ENCODE results near the gene DHDH. TPM values are rescaled to one million over a fixed set of nuclear protein-coding genes. Genes with fewer than 3 reads are reported as not detected.
A peak's percentile ranks its signal among the peaks of the same experiment; 100 is the strongest.

DHDH gene
- total and polyA plus RNA-seq, 2 of the 13 experiments (the other 11 are each of a cell fraction or from before 2014, with no cell fraction given) = 0.13 to 0.91 TPM

DNA sequence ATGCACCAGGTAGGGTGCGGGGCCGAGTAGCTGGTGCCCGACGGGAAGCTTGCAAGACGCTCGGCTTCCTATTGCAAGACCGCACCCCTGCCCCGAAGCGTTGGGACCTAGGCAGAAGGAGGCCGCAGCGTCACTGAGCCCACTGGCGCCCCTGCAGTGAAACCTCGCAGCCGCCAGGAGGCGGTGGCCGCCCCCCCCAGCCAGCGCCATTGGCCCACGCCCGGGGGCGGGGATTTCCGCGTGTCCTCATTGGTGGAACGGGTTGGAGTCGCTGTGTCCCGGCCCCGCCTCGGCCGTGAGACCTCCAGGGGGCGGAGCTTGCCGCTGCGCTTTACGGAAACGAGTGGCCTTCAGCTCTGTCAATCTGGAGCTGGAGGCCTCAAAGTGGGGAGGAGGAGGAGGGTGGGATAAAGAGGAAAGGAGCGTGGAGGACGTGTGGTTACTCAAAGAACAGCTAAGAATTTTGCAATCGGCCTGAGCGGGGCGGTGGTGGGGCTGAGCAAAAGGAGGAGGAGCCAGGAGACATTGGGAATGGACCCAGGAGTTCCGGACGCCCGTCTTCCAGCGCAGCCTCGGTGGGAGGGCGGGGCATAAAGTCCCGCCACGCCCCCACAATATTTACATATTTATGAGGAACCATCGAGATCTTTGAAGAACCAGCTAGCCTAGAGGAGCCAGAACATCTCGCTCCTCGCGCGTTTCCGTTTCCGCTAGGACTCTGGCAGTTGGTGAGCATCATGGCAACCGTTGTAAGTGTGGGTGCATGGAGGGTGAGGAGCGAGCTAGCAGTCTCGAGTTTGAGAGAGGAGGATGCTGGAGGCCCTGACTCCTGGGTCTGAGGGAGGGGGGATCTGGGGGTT lies 59.9 kb downstream of the DHDH start, which contains the start of the genes GYS1 and RUVBL2 (continued):
- TF ChIP-seq ZNF747 (CRISPR knock-in tag; IDR thresholded peaks at IDR 0.05; ENCODE audit: borderline replicate concordance) (no peak; the same call in 1 of the 2 replicates), KDM6A (CRISPR knock-in tag; IDR thresholded peaks at IDR 0.05; ENCODE audit: low read depth) (no peak), GLI4 (CRISPR knock-in tag; IDR thresholded peaks at IDR 0.05; ENCODE audit: borderline replicate concordance) (no peak; the same call in 1 of the 2 replicates), HNRNPH1 (optimal IDR thresholded peaks at IDR 0.05; ENCODE audit: low read depth, low read length) (no peak), ZNF878 (CRISPR knock-in tag; IDR thresholded peaks at IDR 0.05) (no peak), ERF (CRISPR knock-in tag; IDR thresholded peaks at IDR 0.05) (peak; percentile 72; the same call in 1 of the 2 replicates), KAT2B (IDR thresholded peaks at IDR 0.05; ENCODE audit: borderline replicate concordance, low read depth, low read length) (no peak), U2AF2 (IDR thresholded peaks at IDR 0.05; ENCODE audit: low read depth, low read length) (no peak)
- TF ChIP-seq, protein P1, sequence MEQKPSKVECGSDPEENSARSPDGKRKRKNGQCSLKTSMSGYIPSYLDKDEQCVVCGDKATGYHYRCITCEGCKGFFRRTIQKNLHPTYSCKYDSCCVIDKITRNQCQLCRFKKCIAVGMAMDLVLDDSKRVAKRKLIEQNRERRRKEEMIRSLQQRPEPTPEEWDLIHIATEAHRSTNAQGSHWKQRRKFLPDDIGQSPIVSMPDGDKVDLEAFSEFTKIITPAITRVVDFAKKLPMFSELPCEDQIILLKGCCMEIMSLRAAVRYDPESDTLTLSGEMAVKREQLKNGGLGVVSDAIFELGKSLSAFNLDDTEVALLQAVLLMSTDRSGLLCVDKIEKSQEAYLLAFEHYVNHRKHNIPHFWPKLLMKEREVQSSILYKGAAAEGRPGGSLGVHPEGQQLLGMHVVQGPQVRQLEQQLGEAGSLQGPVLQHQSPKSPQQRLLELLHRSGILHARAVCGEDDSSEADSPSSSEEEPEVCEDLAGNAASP (CRISPR knock-in tag; IDR thresholded peaks at IDR 0.05; ENCODE audit: borderline replicate concordance) = 0 out of 2 replicates have a peak, but pooled peaks have one; percentile 32
- TF ChIP-seq, protein P2, sequence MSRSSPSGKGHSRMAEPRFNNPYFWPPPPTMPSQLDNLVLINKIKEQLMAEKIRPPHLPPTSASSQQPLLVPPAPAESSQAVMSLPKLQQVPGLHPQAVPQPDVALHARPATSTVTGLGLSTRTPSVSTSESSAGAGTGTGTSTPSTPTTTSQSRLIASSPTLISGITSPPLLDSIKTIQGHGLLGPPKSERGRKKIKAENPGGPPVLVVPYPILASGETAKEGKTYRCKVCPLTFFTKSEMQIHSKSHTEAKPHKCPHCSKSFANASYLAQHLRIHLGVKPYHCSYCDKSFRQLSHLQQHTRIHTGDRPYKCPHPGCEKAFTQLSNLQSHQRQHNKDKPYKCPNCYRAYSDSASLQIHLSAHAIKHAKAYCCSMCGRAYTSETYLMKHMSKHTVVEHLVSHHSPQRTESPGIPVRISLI (CRISPR knock-in tag; IDR thresholded peaks at IDR 0.05; ENCODE audit: borderline replicate concordance) = no peak
- TF ChIP-seq, protein P3, sequence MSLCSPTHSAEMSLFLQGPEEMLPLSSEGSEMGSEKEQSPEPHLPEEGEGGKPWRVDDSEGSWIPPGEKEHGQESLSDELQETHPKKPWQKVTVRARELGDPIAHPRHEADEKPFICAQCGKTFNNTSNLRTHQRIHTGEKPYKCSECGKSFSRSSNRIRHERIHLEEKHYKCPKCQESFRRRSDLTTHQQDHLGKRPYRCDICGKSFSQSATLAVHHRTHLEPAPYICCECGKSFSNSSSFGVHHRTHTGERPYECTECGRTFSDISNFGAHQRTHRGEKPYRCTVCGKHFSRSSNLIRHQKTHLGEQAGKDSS (CRISPR knock-in tag; IDR thresholded peaks at IDR 0.05; ENCODE audit: borderline replicate concordance, low read depth) = no peak
- TF ChIP-seq, protein P4, sequence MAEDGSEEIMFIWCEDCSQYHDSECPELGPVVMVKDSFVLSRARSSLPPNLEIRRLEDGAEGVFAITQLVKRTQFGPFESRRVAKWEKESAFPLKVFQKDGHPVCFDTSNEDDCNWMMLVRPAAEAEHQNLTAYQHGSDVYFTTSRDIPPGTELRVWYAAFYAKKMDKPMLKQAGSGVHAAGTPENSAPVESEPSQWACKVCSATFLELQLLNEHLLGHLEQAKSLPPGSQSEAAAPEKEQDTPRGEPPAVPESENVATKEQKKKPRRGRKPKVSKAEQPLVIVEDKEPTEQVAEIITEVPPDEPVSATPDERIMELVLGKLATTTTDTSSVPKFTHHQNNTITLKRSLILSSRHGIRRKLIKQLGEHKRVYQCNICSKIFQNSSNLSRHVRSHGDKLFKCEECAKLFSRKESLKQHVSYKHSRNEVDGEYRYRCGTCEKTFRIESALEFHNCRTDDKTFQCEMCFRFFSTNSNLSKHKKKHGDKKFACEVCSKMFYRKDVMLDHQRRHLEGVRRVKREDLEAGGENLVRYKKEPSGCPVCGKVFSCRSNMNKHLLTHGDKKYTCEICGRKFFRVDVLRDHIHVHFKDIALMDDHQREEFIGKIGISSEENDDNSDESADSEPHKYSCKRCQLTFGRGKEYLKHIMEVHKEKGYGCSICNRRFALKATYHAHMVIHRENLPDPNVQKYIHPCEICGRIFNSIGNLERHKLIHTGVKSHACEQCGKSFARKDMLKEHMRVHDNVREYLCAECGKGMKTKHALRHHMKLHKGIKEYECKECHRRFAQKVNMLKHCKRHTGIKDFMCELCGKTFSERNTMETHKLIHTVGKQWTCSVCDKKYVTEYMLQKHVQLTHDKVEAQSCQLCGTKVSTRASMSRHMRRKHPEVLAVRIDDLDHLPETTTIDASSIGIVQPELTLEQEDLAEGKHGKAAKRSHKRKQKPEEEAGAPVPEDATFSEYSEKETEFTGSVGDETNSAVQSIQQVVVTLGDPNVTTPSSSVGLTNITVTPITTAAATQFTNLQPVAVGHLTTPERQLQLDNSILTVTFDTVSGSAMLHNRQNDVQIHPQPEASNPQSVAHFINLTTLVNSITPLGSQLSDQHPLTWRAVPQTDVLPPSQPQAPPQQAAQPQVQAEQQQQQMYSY (CRISPR knock-in tag; IDR thresholded peaks at IDR 0.05) = no peak
- TF ChIP-seq, protein P5, sequence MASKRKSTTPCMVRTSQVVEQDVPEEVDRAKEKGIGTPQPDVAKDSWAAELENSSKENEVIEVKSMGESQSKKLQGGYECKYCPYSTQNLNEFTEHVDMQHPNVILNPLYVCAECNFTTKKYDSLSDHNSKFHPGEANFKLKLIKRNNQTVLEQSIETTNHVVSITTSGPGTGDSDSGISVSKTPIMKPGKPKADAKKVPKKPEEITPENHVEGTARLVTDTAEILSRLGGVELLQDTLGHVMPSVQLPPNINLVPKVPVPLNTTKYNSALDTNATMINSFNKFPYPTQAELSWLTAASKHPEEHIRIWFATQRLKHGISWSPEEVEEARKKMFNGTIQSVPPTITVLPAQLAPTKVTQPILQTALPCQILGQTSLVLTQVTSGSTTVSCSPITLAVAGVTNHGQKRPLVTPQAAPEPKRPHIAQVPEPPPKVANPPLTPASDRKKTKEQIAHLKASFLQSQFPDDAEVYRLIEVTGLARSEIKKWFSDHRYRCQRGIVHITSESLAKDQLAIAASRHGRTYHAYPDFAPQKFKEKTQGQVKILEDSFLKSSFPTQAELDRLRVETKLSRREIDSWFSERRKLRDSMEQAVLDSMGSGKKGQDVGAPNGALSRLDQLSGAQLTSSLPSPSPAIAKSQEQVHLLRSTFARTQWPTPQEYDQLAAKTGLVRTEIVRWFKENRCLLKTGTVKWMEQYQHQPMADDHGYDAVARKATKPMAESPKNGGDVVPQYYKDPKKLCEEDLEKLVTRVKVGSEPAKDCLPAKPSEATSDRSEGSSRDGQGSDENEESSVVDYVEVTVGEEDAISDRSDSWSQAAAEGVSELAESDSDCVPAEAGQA (IDR thresholded peaks at IDR 0.05; ENCODE audit: low read depth) = peak; percentile 30; the same call in 1 of the 2 replicates
- TF ChIP-seq, protein P5 (CRISPR knock-in tag; IDR thresholded peaks at IDR 0.05; ENCODE audit: borderline replicate concordance) = no peak
